HT-29 (cell line): Measurements from ENCODE around the gene ANO3. TPM values are rescaled to one million over a fixed set of nuclear protein-coding genes. Genes with fewer than 3 reads are reported as not detected.
A peak's percentile ranks its signal among the peaks of the same experiment; 100 is the strongest.

ENCODE experiments used
- DNase-seq: peaks from one replicate; pipeline ENCODE4 v3.0.0-alpha.2; 2015; ENCODE audit warnings: low spot score
- total RNA-seq: library from RNA; depleted of rRNA; stranded (reverse); fragments of >200 nt; shearing (Covaris generic); gene quantifications from 2 replicates; pipeline ENCODE4 v1.2.3, GENCODE V29; 2014

Gene ANO3
- total RNA-seq, 1 experiment from 2014 or later, result under 0.01 TPM

DNA sequence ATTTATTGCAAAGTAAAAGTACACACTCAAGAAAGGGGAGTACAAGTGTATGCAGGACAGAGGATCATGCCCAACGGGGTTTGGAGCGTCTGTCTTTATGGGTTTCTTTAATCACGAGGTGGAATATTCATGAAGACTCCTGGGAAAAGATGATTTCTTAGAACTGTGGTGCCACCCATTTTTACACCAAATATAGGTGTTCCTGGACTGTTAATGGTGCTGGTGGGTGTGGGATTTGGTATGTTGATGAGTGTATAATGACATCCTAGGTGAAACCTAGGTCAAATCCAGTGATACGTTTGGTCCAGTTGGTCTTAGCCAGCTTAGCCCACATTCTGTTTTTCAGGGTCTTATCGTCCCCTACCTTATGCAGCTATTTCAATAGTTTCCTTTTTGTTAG, 21.1 kb downstream of the ANO3 start:
- no peak for DNase-seq

- DNase-seq, result no peak
These were observed 27.1 kb downstream of the ANO3 start for GRCh38 chr11:26359055-26359454.

DNA sequence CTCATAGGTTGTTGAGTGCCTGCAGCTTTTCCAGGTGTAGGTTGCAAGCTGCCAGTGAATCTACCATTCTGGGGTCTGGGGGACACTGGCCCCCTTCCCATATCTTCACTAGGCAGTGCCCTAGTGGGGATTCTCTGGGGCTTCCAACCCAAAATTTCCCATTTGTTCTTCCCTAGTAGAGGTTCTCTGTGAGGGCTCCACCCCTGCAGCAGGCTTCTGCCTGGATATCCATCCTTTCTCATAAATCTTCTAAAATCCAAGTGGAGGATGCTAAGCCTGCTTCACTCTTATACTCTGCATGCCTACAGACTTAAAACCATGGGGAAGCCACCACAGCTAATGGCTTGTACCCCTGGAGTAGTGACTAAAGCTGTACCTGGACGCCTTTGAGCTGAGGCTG, 33.4 kb downstream of the ANO3 start:
- DNase-seq, result no peak

GRCh38 chr11:26377619-26378018, 45.7 kb downstream of the ANO3 start:
- no peak for DNase-seq

DNA sequence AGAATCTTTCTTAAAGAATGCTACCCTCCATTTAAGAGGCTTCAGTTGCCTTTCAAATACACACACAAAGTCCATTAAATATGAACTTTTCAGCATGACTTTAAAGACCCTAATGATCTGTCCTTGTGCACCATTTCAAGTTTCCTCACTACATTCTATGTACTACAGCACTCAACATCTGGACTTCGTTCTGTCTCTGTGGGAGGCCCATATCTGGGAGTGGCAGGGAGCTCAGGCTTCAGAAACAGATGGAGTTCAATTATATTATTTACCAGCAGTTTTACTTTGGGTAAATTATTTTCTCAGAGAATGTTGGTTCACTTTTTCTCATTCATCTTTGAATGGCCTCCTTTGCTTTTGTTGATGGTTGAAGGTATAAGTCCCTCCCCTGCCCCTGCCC, 67.4 kb downstream of the ANO3 start:
- no peak for DNase-seq

GRCh38 chr11:26410706-26411366, 78.9 kb downstream of the ANO3 start:
- DNase-seq, result no peak

GRCh38 chr11:26412955-26413354, 81.0 kb downstream of the ANO3 start:
- no peak for DNase-seq

DNA sequence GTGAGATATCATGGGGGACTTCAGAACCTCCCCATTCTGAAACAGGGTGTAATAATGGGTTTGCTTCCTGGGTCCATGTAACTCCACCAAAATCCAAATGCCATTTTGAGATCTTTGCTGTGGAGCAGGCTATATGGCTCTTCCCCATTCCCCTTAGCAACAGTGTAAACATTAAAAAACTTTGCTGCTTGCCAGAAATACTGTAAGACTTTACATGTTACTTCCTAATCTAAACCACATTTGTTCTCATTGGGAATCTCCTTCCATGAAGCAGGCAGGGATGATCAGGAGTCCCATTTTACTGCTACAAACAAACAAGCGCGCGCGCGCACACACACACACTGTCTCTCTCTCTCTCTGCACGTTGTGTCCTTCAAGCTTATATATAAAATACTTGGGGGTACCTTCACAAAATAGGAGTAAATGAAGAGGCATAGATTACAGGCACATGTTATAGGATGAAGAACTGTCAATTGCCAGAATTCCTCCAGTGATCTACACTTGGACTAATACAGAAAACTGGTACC, 86.5 kb downstream of the ANO3 start:
- DNase-seq, result peak; percentile 31

GRCh38 chr11:26420331-26420730, 88.4 kb downstream of the ANO3 start:
- DNase-seq, result no peak

DNA sequence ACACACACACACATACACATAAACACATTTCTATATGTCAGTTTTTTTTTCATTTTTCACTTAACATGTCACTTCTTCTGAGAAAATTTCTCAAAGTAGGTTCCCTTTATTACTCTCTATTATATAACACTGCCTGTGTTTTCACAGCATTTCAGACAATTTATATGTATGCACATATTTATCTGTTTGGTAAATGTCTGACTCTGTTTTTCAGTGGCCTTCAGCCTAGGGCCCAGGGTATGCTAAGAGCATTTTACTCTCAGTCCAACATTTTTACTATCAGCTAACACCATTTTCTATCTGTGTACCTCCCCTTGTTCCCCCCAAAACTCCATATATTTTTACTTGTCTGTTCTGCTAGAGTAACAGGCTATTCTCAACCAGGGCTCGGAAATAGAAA, 92.3 kb downstream of the ANO3 start:
- DNase-seq, result no peak

DNA sequence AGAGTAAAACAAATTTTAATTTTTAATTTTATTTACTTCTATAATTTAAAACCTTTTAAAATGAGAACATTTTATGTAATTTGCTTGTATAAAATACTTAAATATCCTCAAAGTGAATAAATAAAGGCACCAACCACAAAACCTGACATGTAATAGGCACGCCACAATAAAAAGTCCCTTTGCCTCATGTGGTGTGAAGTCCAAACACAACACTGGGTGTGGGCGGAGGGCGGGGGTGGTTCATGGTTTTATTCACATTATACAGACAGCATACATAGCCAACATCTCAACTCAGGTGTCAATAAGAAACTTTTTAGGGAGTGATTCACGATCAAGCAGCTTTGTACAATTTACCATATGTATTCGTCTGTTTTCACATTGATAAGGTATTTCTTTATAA, 107.9 kb downstream of the ANO3 start:
- DNase-seq, result no peak

DNA sequence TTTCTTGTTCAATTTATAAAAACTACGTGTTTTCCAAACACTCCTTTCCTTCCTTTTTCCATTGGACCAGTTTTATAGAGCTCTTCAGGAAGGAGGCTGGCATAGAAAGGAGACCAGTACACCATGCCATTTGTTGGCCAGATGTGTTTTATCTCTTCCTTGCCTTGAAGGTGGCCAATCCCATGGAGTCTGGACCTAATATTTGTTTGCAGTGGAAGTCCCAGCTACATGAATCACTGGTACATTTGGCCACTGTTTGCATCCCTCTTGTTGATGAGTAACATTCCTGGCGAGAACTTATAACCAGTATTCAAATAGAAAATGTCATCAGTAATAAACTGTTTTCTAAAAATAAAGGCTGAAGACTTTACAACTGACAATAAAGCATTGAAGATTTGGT, 110.2 kb downstream of the ANO3 start:
- no peak for DNase-seq

DNA sequence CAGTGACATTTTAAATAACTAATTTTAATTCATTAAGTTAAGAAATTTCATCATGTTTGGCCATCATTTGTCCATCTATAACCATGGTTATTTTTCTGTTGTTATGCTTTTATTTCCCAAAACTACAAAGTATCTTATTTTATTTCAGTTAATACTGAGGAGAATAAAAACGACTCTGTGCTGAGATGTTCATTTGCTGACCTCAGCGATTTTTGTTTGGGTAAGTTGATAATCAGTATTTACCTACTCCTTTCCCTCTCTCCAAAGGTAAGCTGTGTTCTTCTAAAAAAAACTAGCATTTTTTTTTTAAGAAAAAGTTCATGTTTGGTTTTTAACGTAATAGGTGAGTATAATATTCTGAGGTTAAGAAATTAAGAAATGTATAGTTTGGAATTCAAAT, 111.7 kb downstream of the ANO3 start:
- no peak for DNase-seq

- no peak for DNase-seq
These were observed 125.7 kb downstream of the ANO3 start for GRCh38 chr11:26457636-26458035.

DNA sequence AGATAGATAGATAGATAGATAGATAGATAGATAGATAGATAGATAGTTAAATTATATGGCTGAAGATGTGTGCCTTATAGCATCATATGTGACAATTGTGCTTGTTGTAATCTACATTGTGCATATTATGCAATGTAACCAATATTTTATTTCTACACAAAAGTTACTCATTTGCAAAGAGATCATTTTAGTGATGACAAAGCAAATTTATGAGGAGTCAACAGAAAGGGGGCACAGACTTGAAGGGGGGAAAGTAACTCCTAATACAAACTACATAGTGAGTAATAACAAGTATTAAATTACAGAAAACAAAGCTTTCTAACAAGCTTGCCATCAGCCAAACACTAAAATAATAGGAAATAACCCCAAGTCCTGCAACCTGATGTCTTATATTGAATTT, 133.3 kb downstream of the ANO3 start:
- DNase-seq, result no peak

GRCh38 chr11:26467506-26467905, 135.6 kb downstream of the ANO3 start:
- DNase-seq, result no peak

DNA sequence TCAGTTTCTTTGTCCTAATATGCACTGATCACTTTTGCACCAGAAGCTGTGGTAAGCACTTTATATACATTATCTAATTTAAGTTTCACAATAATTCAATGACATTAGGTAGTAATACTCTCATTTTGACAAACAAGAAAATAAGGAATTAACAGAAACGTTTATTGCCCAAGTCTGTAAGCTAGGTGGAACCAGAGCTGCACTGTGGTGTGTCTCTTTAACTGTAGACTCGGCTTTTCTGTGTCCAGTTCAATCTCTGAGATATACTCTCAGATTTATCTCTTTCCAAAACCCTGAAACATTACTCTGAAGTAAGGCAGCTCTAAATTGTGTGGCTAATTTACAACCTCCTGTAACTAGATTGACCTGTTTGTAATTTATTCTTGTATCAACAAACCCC, 139.1 kb downstream of the ANO3 start:
- DNase-seq, result no peak

DNA sequence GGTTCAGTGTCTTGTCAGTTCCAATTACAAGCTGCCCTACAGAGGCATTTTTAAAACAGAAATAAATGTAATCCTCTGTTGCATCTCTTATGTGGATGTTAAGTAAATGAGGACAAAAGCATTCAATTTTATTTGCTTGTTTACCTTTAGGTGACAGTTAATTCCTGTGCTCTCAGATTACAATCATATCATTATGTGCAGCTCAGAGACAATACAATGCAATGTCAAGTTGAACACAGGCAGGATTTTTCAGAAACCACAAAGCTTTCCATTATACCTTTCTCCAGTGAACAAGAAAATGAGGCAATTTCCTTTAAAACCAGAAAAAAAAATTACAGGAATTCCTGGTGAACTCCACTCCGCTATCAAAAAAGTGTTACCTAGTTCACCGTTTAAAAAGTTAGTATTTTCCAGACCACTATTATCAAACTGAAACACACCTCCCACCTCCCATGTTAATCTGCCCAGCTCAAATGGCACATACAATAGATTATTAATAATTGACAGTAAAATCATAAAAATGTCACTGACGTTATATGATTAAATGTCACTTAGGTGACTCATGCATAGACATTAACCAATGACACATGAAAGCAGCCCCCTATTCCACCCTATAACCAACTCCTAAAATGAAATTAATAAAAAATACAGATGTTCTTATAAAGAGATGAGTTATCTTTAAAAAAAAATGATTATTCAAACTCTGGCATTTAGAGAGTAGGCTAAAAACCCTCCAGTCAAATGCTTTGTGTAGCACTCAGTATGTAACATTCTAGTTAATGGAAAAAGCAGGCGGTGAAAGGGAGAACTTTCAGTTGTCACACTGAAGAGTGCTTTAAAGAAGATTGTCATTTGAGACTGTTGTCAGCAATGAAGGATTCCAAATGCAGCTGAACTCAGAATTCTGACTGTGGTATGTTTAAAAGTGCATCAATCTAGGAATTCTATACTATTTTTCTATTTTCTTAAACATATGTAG, 141.6 kb downstream of the ANO3 start:
- peak; percentile 87 for DNase-seq

DNA sequence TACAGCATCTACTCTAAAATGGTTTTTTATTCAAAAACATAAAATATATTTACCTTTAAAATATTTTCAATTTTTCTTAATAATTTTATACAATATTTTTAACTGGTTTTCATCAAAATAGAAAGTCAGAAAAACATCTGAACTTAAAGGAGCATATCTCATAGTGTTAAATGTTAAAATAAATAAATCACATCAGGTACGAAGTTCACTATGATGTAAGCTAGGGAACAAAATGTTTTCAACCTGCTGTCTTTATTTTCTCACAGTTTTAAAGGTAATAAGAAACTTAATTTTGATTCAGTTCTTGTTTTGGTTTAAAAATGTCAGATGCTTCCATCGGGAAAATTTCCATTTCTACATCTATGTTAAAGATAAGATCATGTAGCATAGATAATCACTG, 142.5 kb downstream of the ANO3 start:
- DNase-seq, result no peak

DNA sequence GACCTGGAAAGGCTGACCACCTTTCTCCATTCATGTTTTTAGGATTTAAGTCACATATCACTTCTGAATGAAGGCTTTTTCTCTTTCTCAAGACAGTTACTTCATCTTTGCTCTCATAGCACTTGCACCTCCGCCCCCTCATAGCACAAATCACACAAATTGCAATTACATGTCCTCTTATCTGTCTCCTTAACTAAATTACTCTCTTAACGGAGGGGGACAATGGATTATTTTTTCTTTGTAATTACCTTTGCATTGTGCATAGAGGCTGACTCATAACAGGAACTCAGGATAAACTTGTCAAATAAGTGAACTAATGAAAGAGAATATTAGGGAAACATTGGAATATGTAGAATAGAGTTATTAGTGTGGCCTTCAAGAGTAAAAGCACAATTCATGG, 145.5 kb downstream of the ANO3 start:
- DNase-seq, result no peak

DNA sequence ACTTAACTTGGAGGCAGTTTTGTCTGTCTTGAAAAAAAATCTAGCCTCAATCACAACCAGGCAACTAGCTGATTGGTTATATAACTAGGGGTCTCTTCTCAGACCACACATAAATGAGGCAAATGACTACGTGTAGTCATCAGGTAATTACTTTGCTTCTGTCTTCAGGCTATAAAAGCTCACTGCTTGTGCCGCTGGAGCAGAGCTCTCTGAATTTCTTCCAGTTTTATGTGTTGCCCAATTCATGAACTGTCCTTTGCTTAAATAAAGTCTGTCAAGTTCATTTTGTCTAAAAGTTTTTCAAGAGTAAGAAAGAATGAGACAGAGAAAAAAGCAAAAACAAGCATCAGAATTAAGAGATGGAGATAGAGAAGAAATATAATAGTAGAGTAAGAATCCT, 146.8 kb downstream of the ANO3 start:
- no peak for DNase-seq

GRCh38 chr11:26480041-26480440, 148.1 kb downstream of the ANO3 start:
- no peak for DNase-seq

GRCh38 chr11:26483108-26483507, 151.2 kb downstream of the ANO3 start:
- no peak for DNase-seq
